SK-N-MC (cell line): ENCODE data around the gene INPP5D.
"Not testable (repeated sequence)": the region's sequence is repeated elsewhere in the genome, so short reads cannot be mapped to it uniquely, and the experiment has no call there.

Experiments used
- DNase-seq: peaks from one replicate; pipeline ENCODE4 v3.0.0-alpha.2; 2011; ENCODE audit warnings: low read depth, low spot score
- H3K27ac ChIP-seq: fragments of 200-600 bp; sonication (generic); 2 replicates; pipeline ENCODE4 v1.5.1; 2016; ENCODE audit warnings: mixed run types
- H3K36me3 ChIP-seq: fragments of 200-600 bp; sonication (generic); 2 replicates; pipeline ENCODE4 v1.6.1; 2017; ENCODE audit warnings: antibody characterized with exemption, low read length, mixed read lengths; ENCODE audit not compliant: insufficient read depth
- H3K4me3 ChIP-seq: fragments of 200-600 bp; sonication (generic); 2 replicates; pipeline ENCODE4 v1.5.1; 2016
- H3K9ac ChIP-seq: fragments of 200-600 bp; sonication (generic); 2 replicates; pipeline ENCODE4 v1.8.0; 2017; ENCODE audit warnings: mixed run types, mixed read lengths; ENCODE audit not compliant: insufficient read length
- H3K9me3 ChIP-seq: fragments of 200-600 bp; sonication (generic); 2 replicates; pipeline ENCODE4 v1.6.1; 2017; ENCODE audit warnings: low read depth, mild to moderate bottlenecking, antibody characterized with exemption, low read length, moderate library complexity, mixed read lengths
- EZH2 ChIP-seq: fragments of 200-600 bp; sonication (generic); IDR thresholded peaks from one replicate; pipeline ENCODE4 v1.6.1; 2017; ENCODE audit warnings: antibody characterized with exemption
- FOXP2 ChIP-seq: optimal IDR thresholded peaks from 2 replicates; pipeline ENCODE3; 2011; ENCODE audit warnings: mild to moderate bottlenecking, moderate library complexity; ENCODE audit not compliant: insufficient read depth; ENCODE audit errors: extremely low read length, control extremely low read depth
- POLR2AphosphoS5 ChIP-seq: IDR thresholded peaks from 2 replicates; pipeline ENCODE4 v1.6.1; 2012; ENCODE audit warnings: mild to moderate bottlenecking, low read depth, low read length, borderline replicate concordance

INPP5D gene

GRCh38 chr2:233189025-233189424, 128.9 kb downstream of the INPP5D start:
- DNase-seq, result no peak
- no peaks in the 10 kb centered on the region for H3K9me3 ChIP-seq
- no peak overlapping the region for H3K4me3 ChIP-seq
- no peaks in the 10 kb centered on the region for H3K36me3 ChIP-seq
- H3K9ac ChIP-seq, result no peak overlapping the region
- no peak for TF ChIP-seq FOXP2
- TF ChIP-seq POLR2AphosphoS5, result no peak
- TF ChIP-seq EZH2, result no peak
- H3K27ac ChIP-seq, result no peak overlapping the region

GRCh38 chr2:233191016-233191415, 130.9 kb downstream of the INPP5D start:
- H3K9ac ChIP-seq, H3K36me3 ChIP-seq, H3K4me3 ChIP-seq, H3K27ac ChIP-seq, DNase-seq, H3K9me3 ChIP-seq: not testable (repeated sequence)

- TF ChIP-seq POLR2AphosphoS5 (no peak), FOXP2 (no peak), EZH2 (no peak)
- H3K9me3 ChIP-seq, result no peaks in the 10 kb centered on the region
- no peak overlapping the region for H3K27ac ChIP-seq
- H3K36me3 ChIP-seq, result no peaks in the 10 kb centered on the region
- H3K4me3 ChIP-seq, result no peak overlapping the region
- no peak for DNase-seq
- no peak overlapping the region for H3K9ac ChIP-seq
Measured at GRCh38 chr2:233193738-233194137, 133.6 kb downstream of the INPP5D start.

GRCh38 chr2:233195027-233195426, 134.9 kb downstream of the INPP5D start:
- no peak overlapping the region for H3K9ac ChIP-seq
- no peak overlapping the region for H3K27ac ChIP-seq
- TF ChIP-seq EZH2 (no peak), FOXP2 (no peak), POLR2AphosphoS5 (no peak)
- H3K9me3 ChIP-seq, result no peaks in the 10 kb centered on the region
- no peaks in the 10 kb centered on the region for H3K36me3 ChIP-seq
- DNase-seq, result no peak
- no peak overlapping the region for H3K4me3 ChIP-seq

- TF ChIP-seq EZH2 (no peak), POLR2AphosphoS5 (no peak), FOXP2 (no peak)
- Histone ChIP-seq H3K4me3 (no peak overlapping the region), H3K9ac (no peak overlapping the region), H3K36me3 (no peaks in the 10 kb centered on the region), H3K9me3 (no peaks in the 10 kb centered on the region), H3K27ac (no peak overlapping the region)
- no peak for DNase-seq
Measured at GRCh38 chr2:233197022-233197421, 136.9 kb downstream of the INPP5D start.

- Histone ChIP-seq H3K27ac (no peak overlapping the region), H3K9ac (no peak overlapping the region), H3K4me3 (no peak overlapping the region), H3K36me3 (no peaks in the 10 kb centered on the region), H3K9me3 (no peaks in the 10 kb centered on the region)
- DNase-seq, result no peak
- TF ChIP-seq POLR2AphosphoS5 (no peak), EZH2 (no peak), FOXP2 (no peak)
Measured at GRCh38 chr2:233198026-233198425, 137.9 kb downstream of the INPP5D start.

- Histone ChIP-seq H3K27ac (no peak overlapping the region), H3K4me3 (no peak overlapping the region), H3K36me3 (no peaks in the 10 kb centered on the region), H3K9ac (no peak overlapping the region), H3K9me3 (no peaks in the 10 kb centered on the region)
- no peak for TF ChIP-seq EZH2
- no peak for TF ChIP-seq POLR2AphosphoS5
- no peak for TF ChIP-seq FOXP2
- DNase-seq, result no peak
Measured at GRCh38 chr2:233199870-233200269, 139.7 kb downstream of the INPP5D start.

GRCh38 chr2:233200790-233201189, 140.6 kb downstream of the INPP5D start:
- not testable (repeated sequence) for H3K27ac ChIP-seq, DNase-seq, H3K9ac ChIP-seq, H3K36me3 ChIP-seq, H3K9me3 ChIP-seq, H3K4me3 ChIP-seq

- TF ChIP-seq POLR2AphosphoS5 (no peak), FOXP2 (no peak), EZH2 (no peak)
- Histone ChIP-seq H3K27ac (no peak overlapping the region), H3K4me3 (no peak overlapping the region), H3K36me3 (no peaks in the 10 kb centered on the region), H3K9ac (no peak overlapping the region), H3K9me3 (no peaks in the 10 kb centered on the region)
- DNase-seq, result no peak
Measured at GRCh38 chr2:233201258-233202013, 141.3 kb downstream of the INPP5D start.
